Lower leg skin (tissue), 3 donors: ENCODE measurements around the gene VASH2.

Source experiments
- POLR2A ChIP-seq, 2 donors: fragments of 450-650 bp; IDR thresholded peaks; one replicate each; pipeline ENCODE4 v1.6.1; 2016 to 2017; ENCODE audit warnings: antibody characterized with exemption in 2 of 2, mild to moderate bottlenecking in 1 of 2, moderate library complexity in 1 of 2
- TF ChIP-seq, protein P1 (sequence below), 3 donors: fragments of 450-650 bp; IDR thresholded peaks; one replicate each; pipeline ENCODE4 v1.5.1; 2016; ENCODE audit warnings: antibody characterized with exemption in 3 of 3, mild to moderate bottlenecking in 3 of 3, moderate library complexity in 2 of 3

DNA sequence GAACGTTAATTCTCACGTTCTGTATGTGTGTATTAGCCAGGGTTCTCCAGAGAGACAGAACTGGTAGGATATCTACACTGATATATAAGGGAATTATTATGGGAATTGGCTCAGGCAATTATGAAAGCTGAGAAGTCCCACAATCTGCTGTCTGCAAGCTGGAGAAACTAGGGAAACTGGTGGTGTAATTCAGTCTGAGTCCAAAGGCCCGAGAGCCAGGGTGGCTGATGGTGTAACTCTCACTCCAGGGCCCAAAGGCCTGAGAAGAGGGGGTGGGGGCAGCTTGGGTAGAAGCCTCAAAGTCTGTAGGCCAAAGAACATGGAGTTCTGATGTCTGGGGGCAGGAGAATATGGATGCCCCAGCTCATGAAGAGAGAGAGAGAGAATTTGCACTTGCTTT, 13.3 kb upstream of the VASH2 start:
- TF ChIP-seq POLR2A (IDR thresholded peaks at IDR 0.05) = no peak
- TF ChIP-seq, protein P1, sequence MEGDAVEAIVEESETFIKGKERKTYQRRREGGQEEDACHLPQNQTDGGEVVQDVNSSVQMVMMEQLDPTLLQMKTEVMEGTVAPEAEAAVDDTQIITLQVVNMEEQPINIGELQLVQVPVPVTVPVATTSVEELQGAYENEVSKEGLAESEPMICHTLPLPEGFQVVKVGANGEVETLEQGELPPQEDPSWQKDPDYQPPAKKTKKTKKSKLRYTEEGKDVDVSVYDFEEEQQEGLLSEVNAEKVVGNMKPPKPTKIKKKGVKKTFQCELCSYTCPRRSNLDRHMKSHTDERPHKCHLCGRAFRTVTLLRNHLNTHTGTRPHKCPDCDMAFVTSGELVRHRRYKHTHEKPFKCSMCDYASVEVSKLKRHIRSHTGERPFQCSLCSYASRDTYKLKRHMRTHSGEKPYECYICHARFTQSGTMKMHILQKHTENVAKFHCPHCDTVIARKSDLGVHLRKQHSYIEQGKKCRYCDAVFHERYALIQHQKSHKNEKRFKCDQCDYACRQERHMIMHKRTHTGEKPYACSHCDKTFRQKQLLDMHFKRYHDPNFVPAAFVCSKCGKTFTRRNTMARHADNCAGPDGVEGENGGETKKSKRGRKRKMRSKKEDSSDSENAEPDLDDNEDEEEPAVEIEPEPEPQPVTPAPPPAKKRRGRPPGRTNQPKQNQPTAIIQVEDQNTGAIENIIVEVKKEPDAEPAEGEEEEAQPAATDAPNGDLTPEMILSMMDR (IDR thresholded peaks at IDR 0.05) = no peak
